Stomach (tissue), 9 donors: ENCODE results near the gene OLFM1. TPM values are rescaled to one million over a fixed set of nuclear protein-coding genes. Genes with fewer than 3 reads are reported as not detected.

Experiments used
- DNase-seq, 2 donors: peaks; one replicate each; pipeline versions ENCODE4 v3.0.0 to v3.0.0-alpha.2; 2013 to 2019
- H3K27ac ChIP-seq, 5 donors: fragments of 200-600 bp in 4 of 5; sonication (generic) in 4 of 5; one replicate each; pipeline ENCODE4 v1.5.1; 2013 to 2019; ENCODE audit warnings: mild to moderate bottlenecking in 1 of 5, moderate library complexity in 1 of 5
- H3K27me3 ChIP-seq, 3 donors: fragments of 200-600 bp; sonication (generic); one replicate each; pipeline ENCODE4 v1.5.1; 2017 to 2019; ENCODE audit warnings: mixed run types in 1 of 3
- H3K36me3 ChIP-seq, 4 donors: fragments of 200-600 bp; sonication (generic); 1 replicate in 3 of 4; 2 replicates in 1 of 4; pipeline ENCODE4 v1.5.1; 2016 to 2019
- H3K4me1 ChIP-seq, 4 donors: fragments of 200-600 bp; sonication (generic); one replicate each; pipeline ENCODE4 v1.5.1; 2016 to 2019
- H3K4me3 ChIP-seq, 4 donors: fragments of 200-600 bp; sonication (generic) in 3 of 4; one replicate each; pipeline ENCODE4 v1.5.1; 2016 to 2019; ENCODE audit warnings: mild to moderate bottlenecking in 1 of 4
- H3K9me3 ChIP-seq, 4 donors: fragments of 200-600 bp; sonication (generic); one replicate each; pipeline ENCODE4 v1.5.1; 2016 to 2019
- CTCF ChIP-seq, 7 experiments: fragments of 450-650 bp in 4 of 7; fragments of 200-600 bp in 3 of 7; sonication (generic) in 3 of 7; IDR thresholded peaks; one replicate each; pipeline ENCODE4 v1.5.1; 2016 to 2019; ENCODE audit warnings: antibody characterized with exemption in 7 of 7, control low read depth in 2 of 7, mild to moderate bottlenecking in 1 of 7
- EP300 ChIP-seq: sonication (generic); formaldehyde crosslinking; IDR thresholded peaks from one replicate; pipeline ENCODE4 v1.6.1; 2017; ENCODE audit warnings: antibody characterized with exemption
- POLR2A ChIP-seq, 4 donors: fragments of 450-650 bp; IDR thresholded peaks; one replicate each; pipeline ENCODE4 v1.6.1; 2016; ENCODE audit warnings: antibody characterized with exemption in 4 of 4, control low read depth in 2 of 4, mild to moderate bottlenecking in 1 of 4, moderate library complexity in 1 of 4
- POLR2AphosphoS5 ChIP-seq, 3 donors: sonication (generic); formaldehyde crosslinking; IDR thresholded peaks; one replicate each; pipeline ENCODE4 v1.6.1; 2016; ENCODE audit warnings: antibody characterized with exemption in 3 of 3
- WGBS, 5 donors: extraction: QIAGEN DNeasy Blood & Tissue Kit in 3 of 5; methylation state at CpG; one replicate each; pipeline versions ENCODE4 v1.1.5 to v1.1.7; 2013 to 2018; 5-methylcytosine and 5-hydroxymethylcytosine counted together
- intact Hi-C: fragments of 100-400 bp; cut with DNase I; formaldehyde crosslinking; loops from one replicate; pipeline ENCODE4 v1.15.1; 2023; ENCODE audit warnings: low total_unique reads
- polyA plus RNA-seq, 3 donors: library from polyadenylated mRNA; stranded (reverse); fragments of 200-250 nt; gene quantifications; one replicate each; pipeline ENCODE4 v1.2.3, GENCODE V29; 2013
- total RNA-seq, 5 donors: library from RNA; depleted of rRNA; stranded (reverse); fragments of >200 nt; gene quantifications; one replicate each; pipeline versions ENCODE4 v1.1.0 to v1.2.3, GENCODE V29; 2014 to 2016
- donor health status: healthy with polysubstance abuse.
- donor health status: Bipolar disorder and iron deficiency.
- donor health status: healthy.

Gene OLFM1
- total and polyA plus RNA-seq, 8 donors, result 0.29 to 58.3 (median 10.5) TPM; not detected in 1

GRCh38 chr9:135082536-135082935, 4.9 kb upstream of the OLFM1 start:
- H3K4me1 ChIP-seq, result peaks cover 21 to 32% (median 27%) of the 10 kb centered on the region in 4 donors
- no peak overlapping the region for H3K4me3 ChIP-seq
- H3K36me3 ChIP-seq, result no peaks in the 10 kb centered on the region
- H3K27me3 ChIP-seq, result peaks cover 0 to 61% (median 12%) of the 10 kb centered on the region in 3 donors
- H3K27ac ChIP-seq, result no peak overlapping the region
- H3K9me3 ChIP-seq, result no peaks in the 10 kb centered on the region
- TF ChIP-seq EP300, result no peak
- TF ChIP-seq POLR2A (IDR thresholded peaks at IDR 0.05), result no peak
- TF ChIP-seq CTCF (IDR thresholded peaks at IDR 0.05), result no peak
- no peak for TF ChIP-seq POLR2AphosphoS5 (IDR thresholded peaks at IDR 0.05)
- WGBS, 5 donors, result 63 to 81% (median 74%) methylated on average over 7 of the region's 7 CpGs
- DNase-seq, result no peak
- intact Hi-C loops, result loop anchor here (5.0 kb wide), 1 partner anchor 265 kb away; no protein-coding TSS in a partner anchor

DNA sequence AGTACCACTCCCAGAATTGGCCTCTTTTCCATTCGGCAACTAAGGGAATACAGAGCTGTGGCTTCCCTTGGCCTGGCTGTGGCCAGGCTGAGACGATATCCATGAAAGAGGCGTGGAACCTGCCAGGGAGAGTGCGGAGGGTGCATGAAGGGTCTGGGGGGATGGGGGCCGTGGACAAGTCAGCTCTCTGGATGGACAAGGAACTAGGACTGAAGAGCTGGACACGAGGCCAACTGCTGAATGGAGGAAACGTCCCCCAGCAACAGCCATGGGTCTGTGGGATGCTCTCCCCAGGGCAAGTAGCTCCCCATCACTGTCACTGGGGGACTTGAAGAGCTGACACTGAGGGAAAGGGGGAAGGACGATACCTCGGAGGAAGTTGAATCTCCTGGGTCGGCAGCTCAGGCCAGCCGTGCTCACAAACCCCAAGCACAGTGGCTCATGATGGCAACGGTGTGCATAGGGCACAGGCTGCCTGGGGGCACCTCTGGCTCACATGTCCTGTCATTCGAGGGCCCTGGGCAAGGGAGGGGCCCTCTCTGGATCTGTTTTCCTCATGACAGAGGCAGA, 4.1 kb upstream of the OLFM1 start:
- Histone ChIP-seq H3K4me1 (peaks cover 26 to 38% (median 33%) of the 10 kb centered on the region in 4 donors), H3K36me3 (no peaks in the 10 kb centered on the region), H3K9me3 (no peaks in the 10 kb centered on the region), H3K27ac (no peak overlapping the region), H3K4me3 (no peak overlapping the region), H3K27me3 (peaks cover 0 to 60% (median 18%) of the 10 kb centered on the region in 3 donors)
- DNase-seq, result no peak
- intact Hi-C loops, result loop anchor here (5.0 kb wide), 1 partner anchor 264 kb away; no protein-coding TSS in a partner anchor
- no peak for TF ChIP-seq EP300
- no peak for TF ChIP-seq POLR2AphosphoS5 (IDR thresholded peaks at IDR 0.05)
- no peak for TF ChIP-seq POLR2A (IDR thresholded peaks at IDR 0.05)
- TF ChIP-seq CTCF (IDR thresholded peaks at IDR 0.05), result no peak
- WGBS, 5 donors, result 56 to 68% (median 65%) methylated on average over 12 to 13 of the region's 13 CpGs

DNA sequence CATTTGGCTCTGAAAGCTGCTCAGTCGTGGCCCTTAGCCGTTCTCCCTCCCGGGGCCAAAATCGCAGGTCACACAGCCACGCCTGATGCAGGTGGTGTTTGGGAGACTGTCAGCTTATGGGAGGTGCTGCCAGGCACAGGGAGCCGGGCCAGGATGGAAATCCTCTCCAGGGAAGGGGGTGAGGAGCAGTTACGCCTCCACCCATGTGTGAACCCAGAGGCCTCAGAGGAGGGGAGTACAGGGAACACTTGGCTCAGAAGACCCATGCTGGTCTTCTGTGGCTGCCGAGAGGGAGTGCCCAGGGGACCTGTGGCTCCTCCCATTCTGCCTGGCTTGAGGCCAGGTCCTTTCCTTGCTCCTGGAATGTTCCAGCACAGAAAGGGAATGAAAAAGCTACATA, 3.6 kb upstream of the OLFM1 start:
- H3K4me3 ChIP-seq, result no peak overlapping the region
- no peak for TF ChIP-seq CTCF (IDR thresholded peaks at IDR 0.05)
- no peak for TF ChIP-seq POLR2AphosphoS5 (IDR thresholded peaks at IDR 0.05)
- no peak for TF ChIP-seq EP300
- TF ChIP-seq POLR2A (IDR thresholded peaks at IDR 0.05), result no peak
- intact Hi-C loops, result loop anchor here (5.0 kb wide), 1 partner anchor 263 kb away; no protein-coding TSS in a partner anchor
- DNase-seq, result peak in 1 of 2 donors; percentile 53
- WGBS, 5 donors, result 27 to 41% (median 35%) methylated on average over 6 to 8 of the region's 8 CpGs
- H3K27ac ChIP-seq, result no peak overlapping the region
- peaks cover 0 to 60% (median 23%) of the 10 kb centered on the region in 3 donors for H3K27me3 ChIP-seq
- H3K36me3 ChIP-seq, result no peaks in the 10 kb centered on the region
- H3K4me1 ChIP-seq, result peaks cover 30 to 43% (median 38%) of the 10 kb centered on the region in 4 donors
- no peaks in the 10 kb centered on the region for H3K9me3 ChIP-seq

GRCh38 chr9:135084262-135084661, 3.2 kb upstream of the OLFM1 start:
- intact Hi-C loops, result loop anchor here (5.0 kb wide), 1 partner anchor 263 kb away; no protein-coding TSS in a partner anchor
- 63 to 90% (median 71%) methylated on average over 1 of the region's 1 CpG for WGBS, 5 donors
- Histone ChIP-seq H3K36me3 (no peaks in the 10 kb centered on the region), H3K27ac (no peak overlapping the region), H3K27me3 (peaks cover 0 to 62% (median 27%) of the 10 kb centered on the region in 3 donors), H3K4me3 (no peak overlapping the region), H3K4me1 (peaks cover 30 to 47% (median 41%) of the 10 kb centered on the region in 4 donors), H3K9me3 (no peaks in the 10 kb centered on the region)
- DNase-seq, result no peak
- TF ChIP-seq POLR2A (IDR thresholded peaks at IDR 0.05) (no peak), POLR2AphosphoS5 (IDR thresholded peaks at IDR 0.05) (no peak), EP300 (no peak), CTCF (IDR thresholded peaks at IDR 0.05) (no peak)
